Smooth muscle cell (in vitro differentiated cells): ENCODE data around the gene NID2. TPM values are rescaled to one million over a fixed set of nuclear protein-coding genes. Genes with fewer than 3 reads are reported as not detected.
A peak's percentile ranks its signal among the peaks of the same experiment; 100 is the strongest.

Experiments
- DNase-seq: peaks from one replicate; lab custom pipeline; 2025; ENCODE audit not compliant: unreplicated experiment; lab: John Stamatoyannopoulos, UW
- H2AFZ ChIP-seq: fragments of 200-600 bp; sonication (generic); 2 replicates; pipeline ENCODE4 v1.6.0; 2016; ENCODE audit warnings: antibody characterized with exemption, low read depth, mild to moderate bottlenecking
- H3F3A ChIP-seq: fragments of 200-600 bp; sonication (generic); 2 replicates; pipeline ENCODE4 v1.6.0; 2017; ENCODE audit warnings: antibody characterized with exemption, low read depth
- H3K27ac ChIP-seq: fragments of 200-600 bp; sonication (generic); 2 replicates; pipeline ENCODE4 v1.5.1; 2016; ENCODE audit warnings: low read depth, mild to moderate bottlenecking
- H3K27me3 ChIP-seq: fragments of 200-600 bp; sonication (generic); 2 replicates; pipeline ENCODE4 v1.6.1; 2016; ENCODE audit warnings: low read depth, mild to moderate bottlenecking
- H3K36me3 ChIP-seq: fragments of 200-600 bp; sonication (generic); 2 replicates; pipeline ENCODE4 v1.5.1; 2016; ENCODE audit warnings: low read depth
- H3K4me1 ChIP-seq: fragments of 200-600 bp; sonication (generic); 2 replicates; pipeline ENCODE4 v1.5.1; 2016; ENCODE audit warnings: low read depth
- H3K4me2 ChIP-seq: fragments of 200-600 bp; sonication (generic); 2 replicates; pipeline ENCODE4 v1.6.0; 2016; ENCODE audit warnings: mild to moderate bottlenecking
- H3K4me3 ChIP-seq: fragments of 200-600 bp; sonication (generic); 2 replicates; pipeline ENCODE4 v1.5.1; 2016; ENCODE audit warnings: mild to moderate bottlenecking
- H3K79me2 ChIP-seq: fragments of 200-600 bp; sonication (generic); 2 replicates; pipeline ENCODE4 v1.6.0; 2016; ENCODE audit warnings: low read depth, mild to moderate bottlenecking
- H3K9ac ChIP-seq: fragments of 200-600 bp; sonication (generic); 2 replicates; pipeline ENCODE4 v1.6.0; 2016; ENCODE audit warnings: low read depth
- H3K9me3 ChIP-seq: fragments of 200-600 bp; sonication (generic); replicated peaks from 2 replicates; pipeline ENCODE4 v1.5.1; 2016; ENCODE audit warnings: low read depth
- H4K20me1 ChIP-seq: fragments of 200-600 bp; sonication (generic); 2 replicates; pipeline ENCODE4 v1.6.0; 2016; ENCODE audit warnings: low read depth
- CTCF ChIP-seq: fragments of 200-600 bp; sonication (generic); IDR thresholded peaks from 2 replicates; pipeline ENCODE4 v1.5.1; 2017; ENCODE audit warnings: borderline replicate concordance, mild to moderate bottlenecking, antibody characterized with exemption; ENCODE audit not compliant: insufficient read depth, poor library complexity, severe bottlenecking
- WGBS: methylation state at CpG from one replicate; pipeline ENCODE4 v1.1.7; 2016; ENCODE audit warnings: low lambda C conversion rate; 5-methylcytosine and 5-hydroxymethylcytosine counted together
- polyA plus RNA-seq: library from polyadenylated mRNA; unstranded; fragments of >200 nt; fragmentation: Nextera tagmentation; extraction: Ambion mirVana; gene quantifications from 2 replicates; pipeline ENCODE4 v1.2.1, GENCODE V29; 2016
- total RNA-seq: library from RNA; depleted of rRNA; stranded (reverse); fragments of >200 nt; gene quantifications from 2 replicates; pipeline ENCODE4 v1.2.3, GENCODE V29; 2014

Gene NID2
- total and polyA plus RNA-seq, 2 experiments from 2014 or later, result 196 to 229 TPM

- H3K9ac ChIP-seq, result no peak overlapping the region
- no peaks in the 10 kb centered on the region for H3K79me2 ChIP-seq
- no peak for TF ChIP-seq CTCF
- H3K4me1 ChIP-seq, result no peaks in the 10 kb centered on the region
- no peak overlapping the region for H3K4me3 ChIP-seq
- no peaks in the 10 kb centered on the region for H3K27me3 ChIP-seq
- H3K27ac ChIP-seq, result peak overlapping the region; percentile 4
- peak overlapping the region; percentile 58 for H3K4me2 ChIP-seq
- H2AFZ ChIP-seq, result peak overlapping the region; percentile 24
- no peak for DNase-seq
- WGBS, result 20% methylated on average over 5 of the region's 5 CpGs
- H3F3A ChIP-seq, result peaks cover 11% of the 10 kb centered on the region
- no peaks in the 10 kb centered on the region for H4K20me1 ChIP-seq
- no peaks in the 10 kb centered on the region for H3K9me3 ChIP-seq
- no peaks in the 10 kb centered on the region for H3K36me3 ChIP-seq
Observed at GRCh38 chr14:51977075-51977474, 91.8 kb downstream of the NID2 start.

GRCh38 chr14:51972566-51972965 lies 96.3 kb downstream of the NID2 start:
- TF ChIP-seq CTCF, result no peak
- Histone ChIP-seq H3K4me1 (no peaks in the 10 kb centered on the region), H3K27me3 (no peaks in the 10 kb centered on the region), H3K4me2 (no peak overlapping the region), H3K9me3 (no peaks in the 10 kb centered on the region), H3K9ac (no peak overlapping the region), H3K4me3 (no peak overlapping the region), H3K27ac (no peak overlapping the region), H4K20me1 (no peaks in the 10 kb centered on the region), H3K79me2 (no peaks in the 10 kb centered on the region), H3F3A (peaks cover 6% of the 10 kb centered on the region), H3K36me3 (no peaks in the 10 kb centered on the region), H2AFZ (no peak overlapping the region)
- DNase-seq, result no peak
- 92% methylated on average over 7 of the region's 7 CpGs for WGBS

- Histone ChIP-seq H3K9me3 (no peaks in the 10 kb centered on the region), H3K9ac (no peak overlapping the region), H3K79me2 (no peaks in the 10 kb centered on the region), H3K27ac (no peak overlapping the region), H3K36me3 (no peaks in the 10 kb centered on the region), H3K4me3 (no peak overlapping the region), H4K20me1 (no peaks in the 10 kb centered on the region), H3K4me1 (no peaks in the 10 kb centered on the region), H3K27me3 (no peaks in the 10 kb centered on the region), H3F3A (no peaks in the 10 kb centered on the region), H2AFZ (no peak overlapping the region), H3K4me2 (no peak overlapping the region)
- 81% methylated on average over 6 of the region's 6 CpGs for WGBS
- no peak for TF ChIP-seq CTCF
- DNase-seq, result no peak
Observed at GRCh38 chr14:51969852-51970540, 98.9 kb downstream of the NID2 start.

- TF ChIP-seq CTCF, result no peak
- no peak overlapping the region for H3K4me2 ChIP-seq
- WGBS, result 72% methylated on average over 2 of the region's 2 CpGs
Observed at GRCh38 chr14:51967521-51967920, 101.3 kb downstream of the NID2 start.

More at GRCh38 chr14:51967521-51967920, 101.3 kb downstream of the NID2 start:
- Histone ChIP-seq H3K36me3 (no peaks in the 10 kb centered on the region), H3K79me2 (peaks cover 5% of the 10 kb centered on the region), H2AFZ (no peak overlapping the region), H3K9ac (no peak overlapping the region), H4K20me1 (peaks cover 3% of the 10 kb centered on the region), H3F3A (no peaks in the 10 kb centered on the region), H3K27me3 (no peaks in the 10 kb centered on the region), H3K27ac (no peak overlapping the region), H3K4me3 (no peak overlapping the region), H3K9me3 (no peaks in the 10 kb centered on the region), H3K4me1 (peaks cover under 1% of the 10 kb centered on the region)
- no peak for DNase-seq
